ENCODE data around the gene CD9. TPM values are rescaled to one million over a fixed set of nuclear protein-coding genes. Genes with fewer than 3 reads are reported as not detected.

The CD9 gene
- total and polyA plus RNA-seq, 4 experiments from 2014 or later: 1.4 to 5.8 (median 4.4) TPM

DNA sequence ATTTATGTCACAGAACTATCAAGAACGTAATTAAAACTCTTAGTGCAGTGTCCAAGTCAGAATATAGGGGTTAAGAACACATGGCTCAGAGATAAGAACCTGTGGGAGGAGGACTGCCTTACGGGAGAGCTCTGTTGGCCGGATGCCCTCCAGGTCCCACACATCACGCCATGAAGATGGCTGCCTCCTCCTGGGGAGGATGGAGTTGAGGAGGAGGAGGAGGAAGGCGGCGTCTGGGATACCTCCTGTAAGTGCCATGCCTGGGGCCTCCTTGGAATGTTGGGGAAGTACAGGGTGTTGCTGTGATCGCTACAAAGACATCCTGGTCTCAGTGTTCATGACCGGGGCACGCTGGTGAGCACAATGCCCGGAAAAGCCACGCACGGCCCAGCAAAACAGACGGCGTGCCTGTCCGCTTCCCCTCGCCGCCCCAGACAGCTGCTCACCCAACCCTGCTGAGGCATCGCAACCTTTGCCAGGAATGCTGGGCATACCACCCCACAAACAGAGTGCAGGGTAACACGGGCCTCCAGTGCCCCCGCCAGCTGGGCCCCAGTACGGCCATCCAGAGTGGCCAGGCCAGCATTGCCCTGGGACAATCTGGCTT lies 28.7 kb upstream of the CD9 start:
- Mint-ChIP-seq H3K4me1 (peaks cover 15 to 22% (median 19%) of the 10 kb centered on the region in 4 donors), H3K36me3 (no peaks in the 10 kb centered on the region), H3K9me3 (no peaks in the 10 kb centered on the region), H3K27ac (no peak overlapping the region), H3K27me3 (peaks cover 8 to 9% of the 10 kb centered on the region in 2 donors), H3K4me3 (no peak overlapping the region)
- Histone ChIP-seq H3K4me1 (ENCODE audit: insufficient read depth, low read length) (peaks cover 17% of the 10 kb centered on the region), H3K9me3 (ENCODE audit: control insufficient read depth in 1 of 2, low read length in 2 of 2) (no peaks in the 10 kb centered on the region), H3K27ac (ENCODE audit: low read depth, low read length) (no peak overlapping the region), H3K36me3 (ENCODE audit: insufficient read depth, low read length) (no peaks in the 10 kb centered on the region), H3K27me3 (ENCODE audit: insufficient read depth, low read length) (no peaks in the 10 kb centered on the region), H3K4me3 (ENCODE audit: low read length in 2 of 2) (no peak overlapping the region)
- ChIA-PET CTCF (ENCODE audit: partially characterized antibody) (no interaction called here), POLR2A (ENCODE audit: partially characterized antibody) (interaction anchor here (1.3 kb wide), 1 partner anchor 8 kb away, joined by 3 read pairs; no protein-coding TSS in a partner anchor)
- intact Hi-C loops (cut with micrococcal nuclease): no loop called here
- DNase-seq: no peak

DNA sequence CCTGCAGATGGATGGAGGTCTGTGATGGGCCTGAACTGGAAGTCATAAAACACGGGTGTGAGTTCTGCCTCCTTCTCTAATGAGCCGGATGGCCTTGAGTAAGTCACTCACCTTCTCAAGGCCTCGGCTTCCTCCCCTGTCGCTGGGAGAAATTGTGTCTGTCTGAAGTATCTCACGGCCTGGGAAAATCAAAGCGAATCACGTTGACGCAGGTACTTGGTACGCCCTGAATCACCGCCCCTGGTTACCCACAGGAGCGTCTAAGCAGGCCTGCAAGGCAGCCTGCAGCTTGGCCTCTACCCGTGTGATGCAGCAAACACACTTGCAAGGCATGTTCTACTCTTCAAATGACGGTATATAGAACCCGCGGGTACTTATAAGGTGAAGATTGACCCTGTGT lies 28.1 kb upstream of the CD9 start:
- H3K4me1 Mint-ChIP-seq: peaks cover 15 to 20% (median 19%) of the 10 kb centered on the region in 4 donors
- peaks cover 13% of the 10 kb centered on the region for H3K4me1 ChIP-seq (ENCODE audit: insufficient read depth, low read length)
- H3K27ac Mint-ChIP-seq: no peak overlapping the region
- H3K9me3 ChIP-seq (ENCODE audit: control insufficient read depth in 1 of 2, low read length in 2 of 2): no peaks in the 10 kb centered on the region
- no peak overlapping the region for H3K4me3 Mint-ChIP-seq
- no peaks in the 10 kb centered on the region for H3K36me3 ChIP-seq (ENCODE audit: insufficient read depth, low read length)
- no peaks in the 10 kb centered on the region for H3K9me3 Mint-ChIP-seq
- H3K27me3 Mint-ChIP-seq: peaks cover 10 to 11% of the 10 kb centered on the region in 2 donors
- H3K4me3 ChIP-seq (ENCODE audit: low read length in 2 of 2): no peak overlapping the region
- CTCF ChIA-PET (ENCODE audit: partially characterized antibody): no interaction called here
- H3K36me3 Mint-ChIP-seq: no peaks in the 10 kb centered on the region
- DNase-seq: no peak
- H3K27ac ChIP-seq (ENCODE audit: low read depth, low read length): no peak overlapping the region
- intact Hi-C loops (cut with micrococcal nuclease): no loop called here
- POLR2A ChIA-PET (ENCODE audit: partially characterized antibody): interaction anchor here (1.3 kb wide), 1 partner anchor 9 kb away, joined by 3 read pairs; no protein-coding TSS in a partner anchor
- no peaks in the 10 kb centered on the region for H3K27me3 ChIP-seq (ENCODE audit: insufficient read depth, low read length)

DNA sequence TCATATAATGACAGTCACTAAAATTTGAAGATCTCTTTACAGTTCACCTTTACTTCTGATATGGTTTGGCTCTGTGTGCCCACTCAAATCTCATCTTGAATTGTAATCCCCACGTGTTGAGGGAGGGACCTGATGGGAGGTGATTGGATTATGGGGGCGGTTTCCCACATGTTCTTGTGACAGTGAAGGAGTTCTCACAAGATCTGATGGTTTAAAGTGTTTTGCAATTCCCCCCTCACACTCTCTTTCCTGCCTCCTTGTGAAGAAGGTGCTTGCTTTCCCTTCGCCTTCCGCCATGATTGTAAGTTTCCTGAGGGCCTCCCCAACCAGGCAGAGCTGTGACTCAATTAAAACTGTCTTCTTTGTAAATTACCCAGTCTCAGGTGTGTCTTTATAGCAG lies 27.3 kb upstream of the CD9 start:
- no peak overlapping the region for H3K4me3 Mint-ChIP-seq
- no peak overlapping the region for H3K4me3 ChIP-seq (ENCODE audit: low read length in 2 of 2)
- no peaks in the 10 kb centered on the region for H3K9me3 ChIP-seq (ENCODE audit: control insufficient read depth in 1 of 2, low read length in 2 of 2)
- ChIA-PET POLR2A (ENCODE audit: partially characterized antibody) (interaction anchor here (1.3 kb wide), 1 partner anchor 9 kb away, joined by 3 read pairs; no protein-coding TSS in a partner anchor), CTCF (ENCODE audit: partially characterized antibody) (no interaction called here)
- peaks cover 10 to 11% of the 10 kb centered on the region in 2 donors for H3K27me3 Mint-ChIP-seq
- no peaks in the 10 kb centered on the region for H3K36me3 Mint-ChIP-seq
- peaks cover 9 to 14% (median 12%) of the 10 kb centered on the region in 4 donors for H3K4me1 Mint-ChIP-seq
- intact Hi-C loops (cut with micrococcal nuclease): no loop called here
- no peak for DNase-seq
- no peak overlapping the region for H3K27ac ChIP-seq (ENCODE audit: low read depth, low read length)
- H3K27me3 ChIP-seq (ENCODE audit: insufficient read depth, low read length): no peaks in the 10 kb centered on the region
- no peaks in the 10 kb centered on the region for H3K9me3 Mint-ChIP-seq
- H3K27ac Mint-ChIP-seq: no peak overlapping the region
- no peaks in the 10 kb centered on the region for H3K36me3 ChIP-seq (ENCODE audit: insufficient read depth, low read length)
- peaks cover 10% of the 10 kb centered on the region for H3K4me1 ChIP-seq (ENCODE audit: insufficient read depth, low read length)

DNA sequence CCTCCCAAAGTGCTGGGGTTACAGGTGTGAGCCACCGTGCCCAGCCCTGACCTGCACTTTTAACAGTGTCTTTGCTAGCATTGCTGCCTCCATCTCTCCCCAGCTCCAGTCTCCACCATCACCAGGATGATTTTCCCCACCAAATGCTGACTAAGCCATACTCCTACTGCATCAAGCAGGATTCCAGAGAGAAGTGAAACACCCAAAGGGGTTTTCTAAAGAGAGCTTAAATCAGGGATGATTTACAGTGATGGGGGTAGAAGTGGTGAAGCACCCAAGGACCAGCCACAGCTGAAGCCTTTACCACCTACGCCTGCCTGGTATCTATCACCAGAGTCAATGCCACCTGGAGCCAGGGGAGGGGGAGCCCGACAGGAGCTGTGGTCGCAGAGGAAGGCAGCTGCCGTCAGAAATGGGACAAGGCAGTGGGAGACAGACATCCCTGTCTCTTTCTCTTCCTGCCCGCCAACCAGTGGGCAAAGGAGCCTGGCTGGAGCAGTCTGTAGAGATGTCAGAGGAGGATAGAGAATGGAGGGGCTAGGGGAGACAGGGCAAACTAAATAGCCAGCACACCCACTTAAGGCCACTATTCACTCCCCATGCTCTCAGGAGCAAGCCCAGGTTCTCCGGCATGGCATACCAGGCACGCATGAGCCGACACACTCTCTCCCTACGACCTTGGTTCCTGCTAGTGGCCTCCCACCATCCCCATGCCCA lies 22.4 kb upstream of the CD9 start:
- DNase-seq: no peak
- no peak overlapping the region for H3K27ac Mint-ChIP-seq
- no peaks in the 10 kb centered on the region for H3K4me1 ChIP-seq (ENCODE audit: insufficient read depth, low read length)
- H3K36me3 Mint-ChIP-seq: no peaks in the 10 kb centered on the region
- ChIA-PET POLR2A (ENCODE audit: partially characterized antibody) (no interaction called here), CTCF (ENCODE audit: partially characterized antibody) (no interaction called here)
- H3K9me3 ChIP-seq (ENCODE audit: control insufficient read depth in 1 of 2, low read length in 2 of 2): no peaks in the 10 kb centered on the region
- no peaks in the 10 kb centered on the region for H3K36me3 ChIP-seq (ENCODE audit: insufficient read depth, low read length)
- H3K4me3 Mint-ChIP-seq: no peak overlapping the region
- H3K27me3 ChIP-seq (ENCODE audit: insufficient read depth, low read length): no peaks in the 10 kb centered on the region
- H3K4me3 ChIP-seq (ENCODE audit: low read length in 2 of 2): no peak overlapping the region
- H3K27me3 Mint-ChIP-seq: peaks cover 7 to 10% of the 10 kb centered on the region in 2 donors
- peaks cover 0 to 1% (median 0%) of the 10 kb centered on the region in 4 donors for H3K4me1 Mint-ChIP-seq
- H3K27ac ChIP-seq (ENCODE audit: low read depth, low read length): no peak overlapping the region
- peaks cover 0 to 2% (median 0%) of the 10 kb centered on the region in 8 donors for H3K9me3 Mint-ChIP-seq
- intact Hi-C loops (cut with micrococcal nuclease): no loop called here

DNA sequence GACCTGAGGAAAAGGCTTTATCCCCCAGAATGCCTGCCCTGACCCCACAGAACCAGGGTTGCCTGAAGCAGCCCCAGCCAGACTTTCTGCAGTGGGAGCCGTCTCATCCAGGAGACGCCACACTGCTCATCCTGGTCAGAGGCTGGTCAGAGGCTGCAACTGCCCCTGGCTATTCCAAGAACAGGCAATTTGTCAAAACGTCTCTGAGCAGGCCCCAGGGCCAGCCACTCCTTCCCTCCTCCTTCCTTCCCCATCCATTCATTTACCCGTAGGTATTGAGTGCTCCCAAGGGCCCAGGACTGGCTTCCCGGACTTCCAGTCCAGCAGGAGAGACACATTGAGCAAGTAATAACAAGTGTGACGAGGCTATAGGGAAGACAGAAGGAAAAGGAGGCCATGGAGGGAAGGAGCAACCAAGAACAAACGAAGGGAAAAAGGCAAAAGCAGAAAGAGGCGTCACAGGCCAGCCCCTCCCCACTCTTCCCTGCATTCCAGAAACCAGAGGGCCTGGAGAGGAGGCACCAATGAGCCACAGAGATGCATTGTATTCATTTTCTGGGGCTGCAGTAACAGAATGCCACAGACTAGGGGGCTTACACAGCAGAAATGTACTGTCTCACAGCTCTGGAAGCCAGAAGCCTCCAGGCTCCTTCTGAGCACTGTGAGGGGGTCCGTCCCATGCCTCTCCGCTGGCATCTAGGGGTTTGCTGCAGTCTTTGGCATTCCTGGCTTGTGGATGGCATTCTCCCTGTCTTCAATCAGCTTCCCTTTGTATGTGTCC lies 21.0 kb upstream of the CD9 start:
- Histone ChIP-seq H3K9me3 (ENCODE audit: control insufficient read depth in 1 of 2, low read length in 2 of 2) (no peaks in the 10 kb centered on the region), H3K27me3 (ENCODE audit: insufficient read depth, low read length) (no peaks in the 10 kb centered on the region), H3K27ac (ENCODE audit: low read depth, low read length) (no peak overlapping the region), H3K36me3 (ENCODE audit: insufficient read depth, low read length) (no peaks in the 10 kb centered on the region), H3K4me3 (ENCODE audit: low read length in 2 of 2) (no peak overlapping the region), H3K4me1 (ENCODE audit: insufficient read depth, low read length) (no peaks in the 10 kb centered on the region)
- Mint-ChIP-seq H3K27me3 (peaks cover 5 to 15% of the 10 kb centered on the region in 2 donors), H3K4me1 (peaks cover 0 to 1% (median 0%) of the 10 kb centered on the region in 4 donors), H3K4me3 (no peak overlapping the region), H3K9me3 (peaks cover 0 to 2% (median 0%) of the 10 kb centered on the region in 8 donors), H3K27ac (no peak overlapping the region), H3K36me3 (no peaks in the 10 kb centered on the region)
- DNase-seq: no peak
- CTCF ChIA-PET (ENCODE audit: partially characterized antibody): no interaction called here
- intact Hi-C loops (cut with micrococcal nuclease): no loop called here
- POLR2A ChIA-PET (ENCODE audit: partially characterized antibody): no interaction called here

DNA sequence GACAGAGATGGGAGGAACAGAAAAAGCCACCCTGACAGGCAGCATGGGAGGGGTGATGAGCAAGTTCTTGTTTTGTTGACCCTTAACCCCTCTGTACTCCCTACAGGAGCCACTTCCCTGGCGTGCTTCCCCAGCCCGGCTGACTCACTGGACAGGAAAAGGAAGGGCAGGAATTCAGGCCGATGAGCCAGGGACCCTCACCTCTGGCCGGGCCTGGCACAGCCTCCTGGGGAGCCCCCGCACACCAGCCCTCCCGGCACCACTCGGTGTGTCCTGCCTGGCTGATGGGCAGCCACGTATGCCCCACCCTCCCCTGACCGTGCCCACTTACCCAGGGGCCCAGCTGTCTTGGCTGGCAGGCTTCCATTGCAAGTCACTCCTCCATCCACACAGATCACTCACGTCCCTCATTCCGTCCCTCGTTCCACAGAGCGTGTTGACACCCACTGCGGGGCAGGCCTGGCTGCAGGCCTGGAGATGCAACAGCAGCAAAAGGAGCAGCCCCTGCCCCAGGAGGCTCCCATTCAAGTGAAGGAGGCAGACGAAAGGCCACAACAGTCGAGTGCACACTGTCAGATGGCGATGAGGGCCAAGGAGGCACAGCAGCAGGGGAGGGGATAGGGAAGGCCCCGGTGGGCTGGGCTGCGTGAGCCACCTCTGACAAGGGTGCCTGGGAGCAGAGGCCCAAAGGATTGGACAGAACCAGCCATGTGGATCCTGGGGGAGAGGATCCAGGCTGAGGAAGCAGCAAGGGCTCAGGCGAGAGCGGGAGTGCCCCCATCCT lies 19.7 kb upstream of the CD9 start:
- POLR2A ChIA-PET (ENCODE audit: partially characterized antibody): no interaction called here
- H3K4me1 Mint-ChIP-seq: peaks cover 0 to 1% (median 0%) of the 10 kb centered on the region in 4 donors
- H3K4me3 Mint-ChIP-seq: no peak overlapping the region
- Histone ChIP-seq H3K27me3 (ENCODE audit: insufficient read depth, low read length) (no peaks in the 10 kb centered on the region), H3K36me3 (ENCODE audit: insufficient read depth, low read length) (no peaks in the 10 kb centered on the region), H3K4me1 (ENCODE audit: insufficient read depth, low read length) (no peaks in the 10 kb centered on the region), H3K4me3 (ENCODE audit: low read length in 2 of 2) (no peak overlapping the region), H3K27ac (ENCODE audit: low read depth, low read length) (no peak overlapping the region), H3K9me3 (ENCODE audit: control insufficient read depth in 1 of 2, low read length in 2 of 2) (no peaks in the 10 kb centered on the region)
- CTCF ChIA-PET (ENCODE audit: partially characterized antibody): no interaction called here
- H3K36me3 Mint-ChIP-seq: no peaks in the 10 kb centered on the region
- DNase-seq: no peak
- intact Hi-C loops (cut with micrococcal nuclease): no loop called here
- H3K9me3 Mint-ChIP-seq: peaks cover 0 to 2% (median 0%) of the 10 kb centered on the region in 8 donors
- peaks cover 5 to 19% of the 10 kb centered on the region in 2 donors for H3K27me3 Mint-ChIP-seq
- no peak overlapping the region for H3K27ac Mint-ChIP-seq

Data from CD4-positive, alpha-beta memory T cell (primary cell).